Measurements from ENCODE around the gene SIVA1. TPM values are rescaled to one million over a fixed set of nuclear protein-coding genes. Genes with fewer than 3 reads are reported as not detected.
A peak's percentile ranks its signal among the peaks of the same experiment; 100 is the strongest.

Gene SIVA1
- total RNA-seq, 1 experiment from 2014 or later = 105 TPM

GRCh38 chr14:104707608-104708595 lies 45.0 kb upstream of the SIVA1 start:
- Mint-ChIP-seq H3K27me3 (ENCODE audit: insufficient read depth, unreplicated experiment) (no peaks in the 10 kb centered on the region), H3K4me1 (ENCODE audit: low read depth, unreplicated experiment) (no peaks in the 10 kb centered on the region), H3K36me3 (ENCODE audit: insufficient read depth, unreplicated experiment) (peaks cover 49% of the 10 kb centered on the region), H3K9me3 (ENCODE audit: unreplicated experiment) (no peaks in the 10 kb centered on the region), H3K4me3 (ENCODE audit: unreplicated experiment) (no peak overlapping the region), H3K27ac (ENCODE audit: unreplicated experiment) (peak overlapping the region; percentile 64)
- ChIA-PET POLR2A (no interaction called here), CTCF (interaction anchor here (1.1 to 1.5 kb wide), 2 partner anchors 23 to 42 kb away, joined by 3 to 5 read pairs; no protein-coding TSS in a partner anchor)
- Histone ChIP-seq H3K4me3 (ENCODE audit: low read depth, low read length) (no peak overlapping the region), H3K9me3 (no peaks in the 10 kb centered on the region), H3K4me1 (no peaks in the 10 kb centered on the region), H3K36me3 (ENCODE audit: control insufficient read depth, insufficient read depth, low read length) (peaks cover 4% of the 10 kb centered on the region), H3K27me3 (replicated peaks; ENCODE audit: control insufficient read depth, insufficient read depth, low read length) (no peaks in the 10 kb centered on the region)
- no peak for TF ChIP-seq CTCF (IDR thresholded peaks at IDR 0.05; ENCODE audit: insufficient read depth in 1 of 2, low read depth in 1 of 2, low read length in 1 of 2, severe bottlenecking in 1 of 2, unreplicated experiment in 1 of 2)
- DNase-seq = no peak
- no TSS peak for BruUV-seq (replicated peaks)
- intact Hi-C loops (cut with micrococcal nuclease; ENCODE audit: unreplicated experiment) = loop anchor here (1.0 kb wide), 2 partner anchors 23 to 58 kb away; no protein-coding TSS in a partner anchor

DNA sequence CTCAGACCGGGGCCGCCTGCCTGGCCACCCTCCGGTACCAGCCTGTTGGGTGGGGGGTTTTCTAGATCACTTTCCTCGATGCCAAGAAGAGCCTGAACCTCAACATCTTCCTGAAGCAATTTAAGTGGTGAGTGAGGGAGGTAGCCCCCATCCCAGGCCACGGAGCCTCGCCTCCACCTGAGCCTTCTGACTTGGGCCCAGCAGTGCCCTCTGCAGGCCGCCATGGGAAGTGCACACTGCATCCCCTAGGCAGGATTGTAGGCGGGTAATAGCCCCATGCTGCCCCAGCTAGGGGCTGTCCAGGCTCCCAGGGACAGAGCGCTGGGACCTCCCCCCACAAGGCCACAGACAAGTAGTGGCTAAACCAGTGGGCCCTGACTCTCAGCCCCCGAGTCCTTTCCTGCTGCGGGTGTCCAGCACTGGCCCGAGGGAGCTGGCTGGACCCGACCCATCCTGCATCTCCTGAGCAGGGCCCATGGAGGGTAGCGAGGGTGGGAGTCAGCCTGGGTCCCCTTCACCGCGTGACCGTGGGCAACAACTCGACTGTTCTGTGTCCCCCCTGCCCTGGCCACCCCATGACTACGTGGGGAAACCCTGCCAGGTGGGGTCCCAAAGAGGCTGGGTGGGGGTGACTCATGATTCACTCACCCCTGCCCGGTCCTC lies 44.2 kb upstream of the SIVA1 start:
- no peaks in the 10 kb centered on the region for H3K27me3 Mint-ChIP-seq (ENCODE audit: insufficient read depth, unreplicated experiment)
- POLR2A ChIA-PET = no interaction called here
- BruUV-seq (replicated peaks) = no TSS peak
- no peaks in the 10 kb centered on the region for H3K4me1 ChIP-seq
- CTCF ChIA-PET = interaction anchor here (0.7 to 1.5 kb wide), 6 partner anchors 11 to 54 kb away, joined by 3 to 5 read pairs (median 4); no protein-coding TSS in a partner anchor
- no peaks in the 10 kb centered on the region for H3K4me1 Mint-ChIP-seq (ENCODE audit: low read depth, unreplicated experiment)
- no peak overlapping the region for H3K4me3 ChIP-seq (ENCODE audit: low read depth, low read length)
- intact Hi-C loops (cut with micrococcal nuclease; ENCODE audit: unreplicated experiment) = loop anchor here (1.0 kb wide), 2 partner anchors 23 to 58 kb away; no protein-coding TSS in a partner anchor
- peaks cover 2% of the 10 kb centered on the region; the same call in 1 of the 2 replicates for H3K36me3 ChIP-seq (ENCODE audit: control insufficient read depth, insufficient read depth, low read length)
- H3K9me3 Mint-ChIP-seq (ENCODE audit: unreplicated experiment) = no peaks in the 10 kb centered on the region
- H3K27ac Mint-ChIP-seq (ENCODE audit: unreplicated experiment) = peak overlapping the region; percentile 64
- peak; percentile 95 to 96 for TF ChIP-seq CTCF (IDR thresholded peaks at IDR 0.05; ENCODE audit: insufficient read depth in 1 of 2, low read depth in 1 of 2, low read length in 1 of 2, severe bottlenecking in 1 of 2, unreplicated experiment in 1 of 2)
- no peak overlapping the region for H3K4me3 Mint-ChIP-seq (ENCODE audit: unreplicated experiment)
- H3K36me3 Mint-ChIP-seq (ENCODE audit: insufficient read depth, unreplicated experiment) = peaks cover 41% of the 10 kb centered on the region
- no peaks in the 10 kb centered on the region for H3K27me3 ChIP-seq (replicated peaks; ENCODE audit: control insufficient read depth, insufficient read depth, low read length)
- H3K9me3 ChIP-seq = no peaks in the 10 kb centered on the region
- peak; percentile 70 to 87 for DNase-seq

- no peaks in the 10 kb centered on the region for H3K9me3 Mint-ChIP-seq (ENCODE audit: unreplicated experiment)
- no peaks in the 10 kb centered on the region for H3K36me3 ChIP-seq (ENCODE audit: control insufficient read depth, insufficient read depth, low read length)
- peaks cover 33% of the 10 kb centered on the region for H3K36me3 Mint-ChIP-seq (ENCODE audit: insufficient read depth, unreplicated experiment)
- no peaks in the 10 kb centered on the region for H3K27me3 Mint-ChIP-seq (ENCODE audit: insufficient read depth, unreplicated experiment)
- BruUV-seq (replicated peaks) = no TSS peak
- H3K4me1 Mint-ChIP-seq (ENCODE audit: low read depth, unreplicated experiment) = no peaks in the 10 kb centered on the region
- no peaks in the 10 kb centered on the region for H3K27me3 ChIP-seq (replicated peaks; ENCODE audit: control insufficient read depth, insufficient read depth, low read length)
- ChIA-PET CTCF (interaction anchor here (0.7 to 1.5 kb wide), 6 partner anchors 11 to 55 kb away, joined by 3 to 5 read pairs (median 4); no protein-coding TSS in a partner anchor), POLR2A (no interaction called here)
- DNase-seq = no peak
- no peaks in the 10 kb centered on the region for H3K9me3 ChIP-seq
- no peak overlapping the region for H3K27ac Mint-ChIP-seq (ENCODE audit: unreplicated experiment)
- no peak for TF ChIP-seq CTCF (IDR thresholded peaks at IDR 0.05; ENCODE audit: insufficient read depth in 1 of 2, low read depth in 1 of 2, low read length in 1 of 2, severe bottlenecking in 1 of 2, unreplicated experiment in 1 of 2)
- no peaks in the 10 kb centered on the region for H3K4me1 ChIP-seq
- H3K4me3 ChIP-seq (ENCODE audit: low read depth, low read length) = no peak overlapping the region
- intact Hi-C loops (cut with micrococcal nuclease; ENCODE audit: unreplicated experiment) = no loop called here
- H3K4me3 Mint-ChIP-seq (ENCODE audit: unreplicated experiment) = no peak overlapping the region
Observed at GRCh38 chr14:104709387-104710039, 43.4 kb upstream of the SIVA1 start.
